OCI-LY3 (cell line): ENCODE results near the gene ITSN1.

Experiments
- H2AFZ ChIP-seq: fragments of 200-600, 300-600 bp; shearing (Covaris generic); 2 replicates; pipeline ENCODE4 v1.6.0; 2014; ENCODE audit warnings: antibody characterized with exemption, low read depth, low read length
- H3K27ac ChIP-seq: fragments of 200-600, 300-600 bp; sonication (generic); 2 replicates; pipeline ENCODE4 v1.5.1; 2014; ENCODE audit warnings: mild to moderate bottlenecking, low read length, moderate library complexity, mixed read lengths
- H3K27me3 ChIP-seq: fragments of 200-600, 300-600 bp; sonication (generic); 2 replicates; pipeline ENCODE4 v1.6.1; 2014; ENCODE audit warnings: low read depth, low read length, mixed read lengths
- H3K36me3 ChIP-seq: fragments of 200-600, 300-600 bp; sonication (generic); replicated peaks from 2 replicates; pipeline ENCODE3; 2014; ENCODE audit warnings: low read depth, low read length, mixed read lengths
- H3K4me1 ChIP-seq: fragments of 300-600, 200-600 bp; sonication (generic); 2 replicates; pipeline ENCODE4 v1.6.1; 2014; ENCODE audit warnings: low read length, mixed read lengths
- H3K4me2 ChIP-seq: fragments of 200-600, 300-600 bp; sonication (generic); 2 replicates; pipeline ENCODE4 v1.6.1; 2014; ENCODE audit warnings: low read length, mixed read lengths
- H3K4me3 ChIP-seq: fragments of 300-600, 200-600 bp; sonication (generic); 2 replicates; pipeline ENCODE4 v1.5.1; 2014; ENCODE audit warnings: antibody characterized with exemption, mild to moderate bottlenecking, low read length, moderate library complexity
- H3K79me2 ChIP-seq: fragments of 300-600, 200-600 bp; shearing (Covaris generic); 2 replicates; pipeline ENCODE4 v1.6.1; 2014; ENCODE audit warnings: mild to moderate bottlenecking, low read length, mixed read lengths
- H3K9ac ChIP-seq: fragments of 300-600, 200-600 bp; shearing (Covaris generic); 2 replicates; pipeline ENCODE4 v1.6.0; 2014; ENCODE audit warnings: mild to moderate bottlenecking, low read length, moderate library complexity
- H3K9me3 ChIP-seq: fragments of 200-600, 300-600 bp; shearing (Covaris generic); 2 replicates; pipeline ENCODE4 v1.6.1; 2014; ENCODE audit warnings: low read length, mixed read lengths; ENCODE audit not compliant: insufficient read depth
- H4K20me1 ChIP-seq: fragments of 200-600, 300-600 bp; sonication (generic); 2 replicates; pipeline ENCODE4 v1.6.1; 2016; ENCODE audit warnings: low read length, mixed read lengths; ENCODE audit not compliant: insufficient read depth
- CTCF ChIP-seq: fragments of 200-600, 300-600 bp; sonication (generic); IDR thresholded peaks from 2 replicates; pipeline ENCODE4 v1.5.1; 2014; ENCODE audit warnings: antibody characterized with exemption, low read length, low read depth
- EZH2phosphoT487 ChIP-seq: fragments of 200-600 bp; shearing (Covaris generic); IDR thresholded peaks from 2 replicates; pipeline ENCODE4 v1.6.1; 2018; ENCODE audit warnings: antibody characterized with exemption, mixed run types, low read depth

Gene ITSN1

GRCh38 chr21:33789697-33790096 is 147.4 kb downstream of the ITSN1 start:
- no peak overlapping the region for H2AFZ ChIP-seq
- no peaks in the 10 kb centered on the region for H3K79me2 ChIP-seq
- no peaks in the 10 kb centered on the region for H3K4me1 ChIP-seq
- H3K27ac ChIP-seq, result no peak overlapping the region
- H3K9me3 ChIP-seq, result no peaks in the 10 kb centered on the region
- no peaks in the 10 kb centered on the region for H4K20me1 ChIP-seq
- no peaks in the 10 kb centered on the region for H3K27me3 ChIP-seq
- no peaks in the 10 kb centered on the region for H3K36me3 ChIP-seq
- no peak overlapping the region for H3K4me2 ChIP-seq
- H3K4me3 ChIP-seq, result no peak overlapping the region
- TF ChIP-seq CTCF, result no peak
- no peak for TF ChIP-seq EZH2phosphoT487
- no peak overlapping the region for H3K9ac ChIP-seq

GRCh38 chr21:33791073-33791472 is 148.8 kb downstream of the ITSN1 start:
- Histone ChIP-seq H2AFZ (no peak overlapping the region), H4K20me1 (no peaks in the 10 kb centered on the region), H3K4me2 (no peak overlapping the region), H3K9me3 (no peaks in the 10 kb centered on the region), H3K27ac (no peak overlapping the region), H3K36me3 (no peaks in the 10 kb centered on the region), H3K27me3 (no peaks in the 10 kb centered on the region), H3K9ac (no peak overlapping the region), H3K4me1 (no peaks in the 10 kb centered on the region), H3K79me2 (no peaks in the 10 kb centered on the region), H3K4me3 (no peak overlapping the region)
- TF ChIP-seq EZH2phosphoT487 (no peak), CTCF (no peak)

- TF ChIP-seq EZH2phosphoT487 (no peak), CTCF (no peak)
Observed at GRCh38 chr21:33794596-33794995, 152.3 kb downstream of the ITSN1 start.

GRCh38 chr21:33797565-33797964 is 155.3 kb downstream of the ITSN1 start:
- H3K79me2 ChIP-seq, result no peaks in the 10 kb centered on the region
- no peak overlapping the region for H3K4me2 ChIP-seq
- H3K9ac ChIP-seq, result no peak overlapping the region
- H3K4me1 ChIP-seq, result no peaks in the 10 kb centered on the region
- H3K36me3 ChIP-seq, result no peaks in the 10 kb centered on the region
- TF ChIP-seq EZH2phosphoT487, result no peak
- TF ChIP-seq CTCF, result no peak
- H2AFZ ChIP-seq, result no peak overlapping the region
- no peak overlapping the region for H3K4me3 ChIP-seq
- no peaks in the 10 kb centered on the region for H3K9me3 ChIP-seq
- H4K20me1 ChIP-seq, result no peaks in the 10 kb centered on the region
- no peaks in the 10 kb centered on the region for H3K27me3 ChIP-seq
- H3K27ac ChIP-seq, result no peak overlapping the region

More at GRCh38 chr21:33794596-33794995, 152.3 kb downstream of the ITSN1 start:
- Histone ChIP-seq H3K4me3 (no peak overlapping the region), H3K9me3 (no peaks in the 10 kb centered on the region), H3K27me3 (no peaks in the 10 kb centered on the region), H3K4me2 (no peak overlapping the region), H3K9ac (no peak overlapping the region), H3K79me2 (no peaks in the 10 kb centered on the region), H3K27ac (no peak overlapping the region), H4K20me1 (no peaks in the 10 kb centered on the region), H3K36me3 (no peaks in the 10 kb centered on the region), H2AFZ (no peak overlapping the region), H3K4me1 (no peaks in the 10 kb centered on the region)
